Upper lobe of right lung (tissue), 1 donor: Measurements from ENCODE around the gene RNASE13. TPM values are rescaled to one million over a fixed set of nuclear protein-coding genes. Genes with fewer than 3 reads are reported as not detected.
A peak's percentile ranks its signal among the peaks of the same experiment; 100 is the strongest.

Experiments
- ATAC-seq: fragments of 200-7000 bp; cut with Tn5 transposase; one replicate; pipeline ENCODE4 v1.9.1; 2020; ENCODE audit warnings: mild to moderate bottlenecking, moderate library complexity
- DNase-seq: peaks from one replicate; pipeline ENCODE4 v3.0.0-alpha.2; 2020
- H3K27ac ChIP-seq: fragments of 200-600 bp; one replicate; pipeline ENCODE4 v1.8.0; 2022
- H3K27me3 ChIP-seq: fragments of 200-600 bp; one replicate; pipeline ENCODE4 v1.8.0; 2022; ENCODE audit warnings: mild to moderate bottlenecking
- H3K36me3 ChIP-seq: fragments of 200-600 bp; one replicate; pipeline ENCODE4 v1.8.0; 2022
- H3K4me1 ChIP-seq: fragments of 200-600 bp; one replicate; pipeline ENCODE4 v1.8.0; 2022
- H3K4me3 ChIP-seq: fragments of 200-600 bp; one replicate; pipeline ENCODE4 v1.8.0; 2022; ENCODE audit warnings: mild to moderate bottlenecking
- H3K9me3 ChIP-seq: fragments of 200-600 bp; one replicate; pipeline ENCODE4 v1.8.0; 2022
- intact Hi-C: fragments of 100-400 bp; cut with DNase I; formaldehyde crosslinking; loops from one replicate; pipeline ENCODE4 v1.11.0; 2022
- long read RNA-seq: library from polyadenylated mRNA; unstranded; transcript quantifications from one replicate; pipeline ENCODE4 v2.0.0, GENCODE V29; 2021
- total RNA-seq: library from RNA; stranded (reverse); fragmentation: NEBNext Ultra II Directional; extraction: Animal tissue kit (Norgen Biotek cat#: 25700); gene quantifications from one replicate; pipeline ENCODE4 v1.2.1, GENCODE V29; 2021
- TF ChIP-seq, protein P1 (sequence below): fragments of 200-600 bp; IDR thresholded peaks from one replicate; pipeline ENCODE4 v1.8.0; 2022; ENCODE audit warnings: antibody characterized with exemption
- donor health status: DM: no; HTN: yes; CAD: no; lungs with severe emphysema.

RNASE13 gene, protein sequence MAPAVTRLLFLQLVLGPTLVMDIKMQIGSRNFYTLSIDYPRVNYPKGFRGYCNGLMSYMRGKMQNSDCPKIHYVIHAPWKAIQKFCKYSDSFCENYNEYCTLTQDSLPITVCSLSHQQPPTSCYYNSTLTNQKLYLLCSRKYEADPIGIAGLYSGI
- total RNA-seq, result not detected
- long read RNA-seq, result 0 reads

DNA sequence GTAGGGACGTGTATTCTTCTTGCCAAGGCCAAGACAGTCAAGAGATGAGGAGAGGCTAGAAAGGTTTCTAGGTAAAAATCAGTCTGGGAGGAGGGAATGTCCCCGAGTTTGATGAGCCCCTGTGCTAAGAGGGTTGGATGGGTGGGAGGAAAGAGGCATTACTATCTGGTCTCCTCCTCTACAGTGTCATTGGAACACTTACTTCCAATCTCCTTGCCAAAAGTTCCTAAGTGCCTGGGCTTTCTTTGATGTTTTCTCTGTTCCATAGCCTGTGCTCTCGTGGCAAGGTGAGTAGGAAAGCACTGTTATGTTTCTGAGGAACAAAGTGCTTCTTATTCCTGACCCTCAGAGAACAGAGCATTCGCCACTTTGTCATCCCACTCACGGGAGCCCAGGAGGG, at the start of gene RNASE13:
Gene RNASE13, minus strand, starts transcription at position 101 of the 400 bp plus-strand sequence. CDS start 519 bp downstream, outside the sequence.
- TF ChIP-seq, protein P1, sequence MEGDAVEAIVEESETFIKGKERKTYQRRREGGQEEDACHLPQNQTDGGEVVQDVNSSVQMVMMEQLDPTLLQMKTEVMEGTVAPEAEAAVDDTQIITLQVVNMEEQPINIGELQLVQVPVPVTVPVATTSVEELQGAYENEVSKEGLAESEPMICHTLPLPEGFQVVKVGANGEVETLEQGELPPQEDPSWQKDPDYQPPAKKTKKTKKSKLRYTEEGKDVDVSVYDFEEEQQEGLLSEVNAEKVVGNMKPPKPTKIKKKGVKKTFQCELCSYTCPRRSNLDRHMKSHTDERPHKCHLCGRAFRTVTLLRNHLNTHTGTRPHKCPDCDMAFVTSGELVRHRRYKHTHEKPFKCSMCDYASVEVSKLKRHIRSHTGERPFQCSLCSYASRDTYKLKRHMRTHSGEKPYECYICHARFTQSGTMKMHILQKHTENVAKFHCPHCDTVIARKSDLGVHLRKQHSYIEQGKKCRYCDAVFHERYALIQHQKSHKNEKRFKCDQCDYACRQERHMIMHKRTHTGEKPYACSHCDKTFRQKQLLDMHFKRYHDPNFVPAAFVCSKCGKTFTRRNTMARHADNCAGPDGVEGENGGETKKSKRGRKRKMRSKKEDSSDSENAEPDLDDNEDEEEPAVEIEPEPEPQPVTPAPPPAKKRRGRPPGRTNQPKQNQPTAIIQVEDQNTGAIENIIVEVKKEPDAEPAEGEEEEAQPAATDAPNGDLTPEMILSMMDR, result no peak
- H3K27ac ChIP-seq, result no peak within 1 kb of the TSS
- ATAC-seq, result no peak

DNA sequence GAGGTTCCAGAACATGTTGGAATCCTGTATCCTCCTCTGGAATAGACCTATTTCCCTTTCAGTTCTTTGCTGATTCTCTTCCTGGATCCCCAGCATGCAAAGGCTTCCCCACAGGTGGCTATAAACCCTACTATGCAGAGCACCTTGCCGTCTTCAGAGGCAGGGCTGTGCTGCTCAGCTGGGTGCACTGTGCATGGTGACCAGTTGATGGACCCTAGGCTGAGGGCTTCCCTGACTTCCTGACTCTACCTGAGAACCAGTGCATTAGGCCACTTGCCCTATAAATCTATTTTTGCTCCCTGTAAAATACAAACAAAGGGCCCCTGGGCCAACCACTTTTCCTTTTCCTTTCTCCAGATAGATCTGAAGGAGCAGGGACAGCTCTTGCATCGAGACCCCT, 49.8 kb upstream of the RNASE13 start:
- no peak for DNase-seq
- TF ChIP-seq, protein P1, result no peak
- Histone ChIP-seq H3K9me3 (no peaks in the 10 kb centered on the region), H3K4me3 (no peak overlapping the region), H3K27me3 (no peaks in the 10 kb centered on the region), H3K4me1 (peaks cover 14% of the 10 kb centered on the region), H3K36me3 (peaks cover 75% of the 10 kb centered on the region), H3K27ac (peak overlapping the region; percentile 63)
- no peak for ATAC-seq
- intact Hi-C loops, result no loop called here

More for the DNA sequence above, at the start of gene RNASE13:
- Histone ChIP-seq H3K36me3 (no peaks in the 10 kb centered on the region), H3K27me3 (no peaks in the 10 kb centered on the region), H3K4me1 (peaks cover 15% of the 10 kb centered on the region), H3K4me3 (no peak within 1 kb of the TSS), H3K9me3 (no peaks in the 10 kb centered on the region)
- intact Hi-C loops, result no loop called here
- no peak for DNase-seq

DNA sequence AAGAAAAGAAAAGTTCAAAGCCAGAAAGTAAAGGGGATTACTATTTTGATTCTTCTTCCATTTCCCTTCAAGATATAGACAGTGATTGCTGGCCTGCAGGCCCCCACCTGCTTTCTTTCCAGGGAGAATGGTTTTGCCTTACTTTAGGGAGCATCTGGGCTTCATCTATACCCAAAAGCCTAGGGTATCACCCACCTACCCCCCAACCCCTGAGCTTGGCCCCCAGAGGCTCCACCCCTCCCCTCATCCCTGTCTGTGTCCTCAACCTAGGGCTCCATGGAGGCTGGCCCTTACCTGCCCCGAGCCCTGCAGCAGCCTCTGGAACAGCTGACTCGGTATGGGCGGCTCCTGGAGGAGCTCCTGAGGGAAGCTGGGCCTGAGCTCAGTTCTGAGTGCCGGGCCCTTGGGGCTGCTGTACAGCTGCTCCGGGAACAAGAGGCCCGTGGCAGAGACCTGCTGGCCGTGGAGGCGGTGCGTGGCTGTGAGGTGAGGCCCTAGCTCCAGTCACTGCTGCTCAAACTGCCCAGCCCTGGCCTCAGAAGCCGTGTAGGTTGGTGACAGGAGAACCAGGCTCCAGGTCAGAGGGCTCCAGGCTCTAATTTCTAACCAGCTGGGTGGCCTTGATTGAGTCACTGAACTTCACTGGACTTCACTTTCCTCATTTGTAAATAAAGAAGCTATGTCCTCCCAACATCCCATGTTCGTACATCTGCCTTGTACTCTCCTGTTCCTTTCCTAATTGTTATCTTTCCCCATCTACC, 49.1 kb upstream of the RNASE13 start:
- Histone ChIP-seq H3K4me3 (no peak overlapping the region), H3K9me3 (no peaks in the 10 kb centered on the region), H3K27ac (no peak overlapping the region), H3K27me3 (no peaks in the 10 kb centered on the region), H3K4me1 (peaks cover 14% of the 10 kb centered on the region), H3K36me3 (peaks cover 75% of the 10 kb centered on the region)
- no peak for ATAC-seq
- TF ChIP-seq, protein P1, result no peak
- intact Hi-C loops, result no loop called here
- DNase-seq, result no peak

DNA sequence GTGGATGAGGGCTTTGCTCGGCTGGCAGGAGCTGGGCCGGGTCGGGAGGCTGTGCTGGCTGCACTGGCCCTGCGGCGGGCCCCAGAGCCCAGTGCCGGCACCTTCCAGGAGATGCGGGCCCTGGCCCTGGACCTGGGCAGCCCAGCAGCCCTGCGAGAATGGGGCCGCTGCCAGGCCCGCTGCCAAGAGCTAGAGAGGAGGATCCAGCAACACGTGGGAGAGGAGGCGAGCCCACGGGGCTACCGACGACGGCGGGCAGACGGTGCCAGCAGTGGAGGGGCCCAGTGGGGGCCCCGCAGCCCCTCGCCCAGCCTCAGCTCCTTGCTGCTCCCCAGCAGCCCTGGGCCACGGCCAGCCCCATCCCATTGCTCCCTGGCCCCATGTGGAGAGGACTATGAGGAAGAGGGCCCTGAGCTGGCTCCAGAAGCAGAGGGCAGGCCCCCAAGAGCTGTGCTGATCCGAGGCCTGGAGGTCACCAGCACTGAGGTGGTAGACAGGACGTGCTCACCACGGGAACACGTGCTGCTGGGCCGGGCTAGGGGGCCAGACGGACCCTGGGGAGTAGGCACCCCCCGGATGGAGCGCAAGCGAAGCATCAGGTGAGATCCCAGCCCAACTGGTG, 47.0 kb upstream of the RNASE13 start:
- Histone ChIP-seq H3K9me3 (no peaks in the 10 kb centered on the region), H3K27me3 (no peaks in the 10 kb centered on the region), H3K27ac (no peak overlapping the region), H3K36me3 (peaks cover 68% of the 10 kb centered on the region), H3K4me1 (peaks cover 14% of the 10 kb centered on the region), H3K4me3 (no peak overlapping the region)
- ATAC-seq (no peak), DNase-seq (no peak)
- intact Hi-C loops, result no loop called here
- TF ChIP-seq, protein P1, result no peak

DNA sequence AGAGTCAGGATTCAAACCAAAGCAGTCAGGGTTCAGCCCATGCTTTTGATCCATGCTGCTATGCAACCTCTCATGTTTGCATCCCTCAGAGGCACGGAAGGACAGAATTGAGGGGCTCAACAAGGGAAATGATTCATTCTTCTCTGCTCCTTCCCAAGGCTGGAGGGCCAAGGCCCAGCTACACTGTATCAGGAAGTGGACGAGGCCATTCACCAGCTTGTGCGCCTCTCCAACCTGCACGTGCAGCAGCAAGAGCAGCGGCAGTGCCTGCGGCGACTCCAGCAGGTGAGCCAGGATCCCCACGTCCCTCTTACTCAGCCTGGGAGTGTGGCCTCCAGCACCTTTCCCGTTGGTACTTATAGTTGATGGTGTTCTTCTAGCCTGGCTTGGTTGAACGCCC, 44.1 kb upstream of the RNASE13 start:
- ATAC-seq, result no peak
- Histone ChIP-seq H3K4me3 (no peak overlapping the region), H3K27me3 (no peaks in the 10 kb centered on the region), H3K9me3 (no peaks in the 10 kb centered on the region), H3K4me1 (no peaks in the 10 kb centered on the region), H3K36me3 (peaks cover 69% of the 10 kb centered on the region), H3K27ac (no peak overlapping the region)
- no peak for DNase-seq
- intact Hi-C loops, result no loop called here
- TF ChIP-seq, protein P1, result no peak
